B cell (primary cell): ENCODE measurements around the gene PPTC7. TPM values are rescaled to one million over a fixed set of nuclear protein-coding genes. Genes with fewer than 3 reads are reported as not detected.

Source experiments
- ATAC-seq: fragments of 200-7000 bp; cut with Tn5 transposase; one replicate; pipeline ENCODE4 v1.10.0; 2021; ENCODE audit warnings: low read depth, mild to moderate bottlenecking, moderate number of reproducible peaks, moderate library complexity
- CTCF ChIA-PET: fragments of 350-600 bp; sonication (Branson Sonifier 250); formaldehyde crosslinking; loops from one replicate; lab custom pipeline; 2021; ENCODE audit warnings: antibody characterized with exemption, inconsistent platforms; lab: Charles Lee
- POLR2A ChIA-PET: fragments of 350-600 bp; sonication (Branson Sonifier 250); formaldehyde crosslinking; loops from one replicate; lab custom pipeline; 2021; ENCODE audit warnings: antibody characterized with exemption; lab: Charles Lee
- DNase-seq: peaks from one replicate; pipeline ENCODE4 v3.0.0; 2013
- H2AFZ ChIP-seq: 2 replicates; pipeline ENCODE4 v1.6.1; 2012; ENCODE audit warnings: mild to moderate bottlenecking, low read depth, low read length; ENCODE audit not compliant: insufficient read depth, poor library complexity, severe bottlenecking
- H3K27ac ChIP-seq, 2 donors: 1 replicate in 1 of 2; 2 replicates in 1 of 2; pipeline ENCODE4 v1.5.1; 2012 to 2013; ENCODE audit warnings: low read length in 2 of 2, mild to moderate bottlenecking in 2 of 2, moderate library complexity in 1 of 2
- H3K27me3 ChIP-seq, 4 experiments: fragments of 200-600 bp in 1 of 4; sonication (generic) in 1 of 4; replicated peaks in 1 of 4; 1 replicate in 2 of 4; 2 replicates in 2 of 4; pipeline versions ENCODE4 v1.6.1 to v1.7.0; 2013 to 2016; ENCODE audit warnings: low read length in 3 of 4, mild to moderate bottlenecking in 2 of 4, mixed read lengths in 1 of 4, moderate library complexity in 1 of 4; ENCODE audit not compliant: insufficient read depth in 4 of 4, control insufficient read depth in 3 of 4; ENCODE audit errors: control extremely low read depth in 1 of 4
- H3K36me3 ChIP-seq, 2 experiments: replicated peaks in 1 of 2; 1 replicate in 1 of 2; 2 replicates in 1 of 2; pipeline versions ENCODE4 v1.6.1 to v1.7.1; 2013; ENCODE audit warnings: low read length in 1 of 2; ENCODE audit not compliant: insufficient read depth in 2 of 2, control insufficient read depth in 1 of 2; ENCODE audit errors: control extremely low read depth in 1 of 2, extremely low read depth in 1 of 2
- H3K4me1 ChIP-seq, 2 donors: fragments of 200-600 bp in 1 of 2; sonication (generic) in 1 of 2; 1 replicate in 1 of 2; 2 replicates in 1 of 2; pipeline versions ENCODE4 v1.5.1 to v1.6.1; 2013 to 2017; ENCODE audit warnings: low read length in 2 of 2; ENCODE audit not compliant: control insufficient read depth in 2 of 2, insufficient read depth in 2 of 2
- H3K4me2 ChIP-seq: replicated peaks from 2 replicates; pipeline ENCODE3; 2012; ENCODE audit warnings: mild to moderate bottlenecking, low read depth, low read length; ENCODE audit not compliant: poor library complexity, severe bottlenecking
- H3K4me3 ChIP-seq, 5 experiments: fragments of 200-600 bp in 1 of 5; sonication (generic) in 1 of 5; 1 replicate in 3 of 5; 2 replicates in 2 of 5; pipeline versions ENCODE4 v1.5.1 to v1.7.0; 2011 to 2016; ENCODE audit warnings: low read length in 4 of 5, mild to moderate bottlenecking in 4 of 5, low read depth in 2 of 5, control low read depth in 1 of 5, moderate library complexity in 1 of 5; ENCODE audit not compliant: insufficient read depth in 1 of 5; ENCODE audit errors: control extremely low read depth in 1 of 5, extremely low read depth in 1 of 5
- H3K79me2 ChIP-seq: fragments of 200-600 bp; sonication (generic); one replicate; pipeline ENCODE4 v1.6.0; 2016; ENCODE audit warnings: low read length; ENCODE audit not compliant: control insufficient read depth, insufficient read depth
- H3K9ac ChIP-seq: fragments of 200-600 bp; sonication (generic); 2 replicates; pipeline ENCODE4 v1.6.1; 2017; ENCODE audit warnings: mild to moderate bottlenecking, low read length, moderate library complexity
- H3K9me3 ChIP-seq, 3 donors: one replicate each; pipeline versions ENCODE4 v1.6.1 to v1.7.1; 2013; ENCODE audit warnings: low read length in 2 of 3; ENCODE audit not compliant: control insufficient read depth in 2 of 3, insufficient read depth in 1 of 3; ENCODE audit errors: control extremely low read depth in 1 of 3
- H4K20me1 ChIP-seq: 2 replicates; pipeline ENCODE4 v1.6.0; 2012; ENCODE audit warnings: mild to moderate bottlenecking, low read length; ENCODE audit not compliant: insufficient read depth, control insufficient read depth, poor library complexity, severe bottlenecking
- H3K27ac Mint-ChIP-seq: one replicate; pipeline ENCODE4 v1.8.0; 2021; ENCODE audit warnings: mixed read lengths
- H3K27me3 Mint-ChIP-seq: one replicate; pipeline ENCODE4 v1.8.0; 2021; ENCODE audit warnings: mixed read lengths
- H3K4me1 Mint-ChIP-seq: one replicate; pipeline ENCODE4 v1.8.0; 2021; ENCODE audit warnings: mixed read lengths
- H3K4me3 Mint-ChIP-seq: one replicate; pipeline ENCODE4 v1.8.0; 2021; ENCODE audit warnings: mixed read lengths
- H3K9me3 Mint-ChIP-seq: one replicate; pipeline ENCODE4 v1.8.0; 2022; ENCODE audit warnings: mixed read lengths; ENCODE audit not compliant: insufficient read depth
- EZH2 ChIP-seq: IDR thresholded peaks from 2 replicates; pipeline ENCODE4 v1.6.1; 2012; ENCODE audit warnings: borderline replicate concordance, low read depth, mild to moderate bottlenecking, moderate library complexity, low read length; ENCODE audit not compliant: insufficient read depth, poor library complexity, severe bottlenecking
- WGBS: methylation state at CpG from one replicate; pipeline ENCODE4 v1.1.5; 2013; ENCODE audit warnings: missing lambda C conversion rate; ENCODE audit not compliant: insufficient coverage; 5-methylcytosine and 5-hydroxymethylcytosine counted together
- intact Hi-C: fragments of 100-400 bp; cut with micrococcal nuclease; formaldehyde crosslinking; loops from one replicate; pipeline ENCODE4 v1.10.0; 2022
- polyA plus RNA-seq: library from polyadenylated mRNA; depleted of rRNA; stranded (reverse); fragments of >200 nt; gene quantifications from 2 replicates; pipeline ENCODE4 v1.2.3, GENCODE V29; 2012
- total RNA-seq, 2 donors: library from RNA; stranded (reverse); fragments of 120-200 nt in 1 of 2; gene quantifications; 1 replicate in 1 of 2; 2 replicates in 1 of 2; pipeline versions ENCODE4 v1.2.3 to v1.2.4, GENCODE V29; 2013 to 2022
- TF ChIP-seq, protein P1 (sequence below): fragments of 200-600 bp; IDR thresholded peaks from one replicate; pipeline ENCODE4 v1.8.0; 2022; ENCODE audit warnings: antibody characterized with exemption, mild to moderate bottlenecking

Gene PPTC7
- total and polyA plus RNA-seq, 2 donors (not counting 1 experiment from before 2014, with no cell fraction given): 20.7 to 44.9 TPM

GRCh38 chr12:110579535-110580253 lies 3.4 kb downstream of the PPTC7 start:
- intact Hi-C loops: loop anchor here (5.0 kb wide), 1 partner anchor 32 kb away; no protein-coding TSS in a partner anchor
- no peaks in the 10 kb centered on the region for H3K36me3 ChIP-seq
- DNase-seq (peak; percentile 29), ATAC-seq (no peak)
- no peaks in the 10 kb centered on the region for H3K9me3 Mint-ChIP-seq
- no peak overlapping the region for H3K9ac ChIP-seq
- WGBS: 71% methylated on average over 2 of the region's 18 CpGs
- no peaks in the 10 kb centered on the region for H3K27me3 ChIP-seq
- H3K27ac ChIP-seq: peak overlapping the region; percentile 50 to 66
- H4K20me1 ChIP-seq: peaks cover 40% of the 10 kb centered on the region
- H3K79me2 ChIP-seq: peaks cover 98% of the 10 kb centered on the region
- no peak for TF ChIP-seq EZH2
- TF ChIP-seq, protein P1, sequence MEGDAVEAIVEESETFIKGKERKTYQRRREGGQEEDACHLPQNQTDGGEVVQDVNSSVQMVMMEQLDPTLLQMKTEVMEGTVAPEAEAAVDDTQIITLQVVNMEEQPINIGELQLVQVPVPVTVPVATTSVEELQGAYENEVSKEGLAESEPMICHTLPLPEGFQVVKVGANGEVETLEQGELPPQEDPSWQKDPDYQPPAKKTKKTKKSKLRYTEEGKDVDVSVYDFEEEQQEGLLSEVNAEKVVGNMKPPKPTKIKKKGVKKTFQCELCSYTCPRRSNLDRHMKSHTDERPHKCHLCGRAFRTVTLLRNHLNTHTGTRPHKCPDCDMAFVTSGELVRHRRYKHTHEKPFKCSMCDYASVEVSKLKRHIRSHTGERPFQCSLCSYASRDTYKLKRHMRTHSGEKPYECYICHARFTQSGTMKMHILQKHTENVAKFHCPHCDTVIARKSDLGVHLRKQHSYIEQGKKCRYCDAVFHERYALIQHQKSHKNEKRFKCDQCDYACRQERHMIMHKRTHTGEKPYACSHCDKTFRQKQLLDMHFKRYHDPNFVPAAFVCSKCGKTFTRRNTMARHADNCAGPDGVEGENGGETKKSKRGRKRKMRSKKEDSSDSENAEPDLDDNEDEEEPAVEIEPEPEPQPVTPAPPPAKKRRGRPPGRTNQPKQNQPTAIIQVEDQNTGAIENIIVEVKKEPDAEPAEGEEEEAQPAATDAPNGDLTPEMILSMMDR: no peak
- peak overlapping the region; percentile 41 for H3K4me2 ChIP-seq
- H3K9me3 ChIP-seq: no peaks in the 10 kb centered on the region
- H3K4me1 ChIP-seq: peaks cover 58 to 62% of the 10 kb centered on the region in 2 donors
- CTCF ChIA-PET: interaction anchor here (0.5 to 4.4 kb wide), 8 partner anchors 11 to 127 kb away, joined by 3 to 39 read pairs (median 4); no protein-coding TSS in a partner anchor
- peaks cover 80% of the 10 kb centered on the region for H3K4me1 Mint-ChIP-seq
- POLR2A ChIA-PET: interaction anchor here (0.6 to 1.9 kb wide), 4 partner anchors 11 to 81 kb away, joined by 3 to 8 read pairs (median 4); no protein-coding TSS in a partner anchor
- no peaks in the 10 kb centered on the region for H3K27me3 Mint-ChIP-seq
- H3K27ac Mint-ChIP-seq: peak overlapping the region; percentile 86
- H3K4me3 ChIP-seq: peak overlapping the region in 1 of 5 experiments; percentile 42
- no peak overlapping the region for H2AFZ ChIP-seq
- H3K4me3 Mint-ChIP-seq: peak overlapping the region; percentile 65
